NCI-H69 (cell line): ENCODE results near the gene UROC1.
A peak's percentile ranks its signal among the peaks of the same experiment; 100 is the strongest.

ENCODE experiments used
- DNase-seq: peaks from one replicate; lab custom pipeline; 2025; lab: John Stamatoyannopoulos, UW

UROC1 gene

GRCh38 chr3:126459763-126460127 lies 57.8 kb downstream of the UROC1 start:
- no peak for DNase-seq

- no peak for DNase-seq
Observed at GRCh38 chr3:126459111-126459762, 58.3 kb downstream of the UROC1 start.

GRCh38 chr3:126456766-126457388 lies 60.7 kb downstream of the UROC1 start:
- DNase-seq: no peak

GRCh38 chr3:126456211-126456610 lies 61.4 kb downstream of the UROC1 start:
- DNase-seq: no peak

DNA sequence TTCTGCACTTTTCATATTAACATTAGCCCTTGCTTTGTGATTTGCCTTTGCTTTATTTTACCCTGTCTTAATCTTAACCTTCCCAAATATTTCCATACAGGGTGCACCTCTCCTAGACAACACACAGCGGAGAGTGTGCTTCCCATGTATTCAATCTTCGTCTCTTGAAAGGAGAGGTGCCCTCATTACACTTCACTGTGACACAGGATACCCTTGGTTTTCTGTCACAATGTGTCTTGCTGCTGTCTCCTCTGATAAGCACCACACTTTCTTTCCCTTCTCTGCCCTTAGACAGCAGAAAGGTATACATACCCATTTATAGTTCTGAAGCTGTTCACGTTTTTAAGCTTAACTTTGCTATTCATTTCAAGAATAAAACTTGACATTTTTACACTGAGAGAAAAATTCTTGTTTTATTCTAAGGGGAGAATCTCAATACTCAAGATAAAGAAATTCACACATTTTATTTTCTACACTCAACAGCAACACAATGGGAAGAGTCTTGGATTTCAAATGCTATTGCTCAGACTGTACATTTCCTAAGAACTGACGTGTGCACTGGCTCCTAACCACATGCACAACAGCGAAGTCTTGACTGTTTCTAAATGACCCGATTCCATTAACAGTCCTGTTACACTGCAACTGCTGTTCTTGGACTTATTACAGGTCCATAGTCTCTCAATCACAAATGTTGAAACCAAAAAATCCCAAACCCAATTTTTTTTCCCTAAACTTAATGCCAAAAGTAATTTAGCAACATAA lies 63.0 kb downstream of the UROC1 start:
- DNase-seq: no peak

DNA sequence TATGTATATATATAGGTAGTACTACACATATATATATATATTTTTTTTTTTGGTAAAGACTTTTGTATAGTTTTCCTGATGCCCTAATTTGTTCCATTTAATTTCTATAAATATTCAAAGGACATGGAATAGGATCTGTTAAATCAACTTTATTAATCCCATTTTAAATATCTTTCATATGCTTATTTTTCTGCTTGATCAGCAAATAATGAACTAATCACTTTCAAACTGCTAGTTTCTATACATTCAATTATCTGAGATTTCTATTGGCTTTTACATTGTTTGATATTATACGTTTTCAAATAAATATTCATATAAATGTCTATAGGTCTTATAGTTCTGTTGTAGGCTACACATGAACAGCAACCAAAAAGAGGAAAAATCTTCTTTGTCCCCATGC lies 63.5 kb downstream of the UROC1 start:
- no peak for DNase-seq

DNA sequence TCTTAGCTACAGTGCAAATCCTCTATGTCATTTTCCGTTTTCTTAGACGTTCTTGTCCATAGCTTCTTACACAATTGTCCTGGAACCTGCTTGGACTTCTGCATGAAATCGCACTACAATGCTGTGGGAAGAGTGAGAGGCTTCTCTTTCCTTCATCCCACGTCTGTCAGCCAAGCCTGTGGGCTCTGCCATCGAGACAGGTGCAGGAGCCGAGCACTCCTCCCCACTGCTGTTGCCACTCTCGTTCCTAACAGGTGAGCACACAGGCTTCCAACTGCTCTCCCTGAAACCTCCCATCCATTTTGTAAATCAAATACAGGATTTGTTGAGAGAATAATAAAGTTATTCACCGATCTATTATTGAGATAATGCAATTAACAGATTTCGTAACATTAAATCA lies 65.4 kb downstream of the UROC1 start:
- DNase-seq: no peak

DNA sequence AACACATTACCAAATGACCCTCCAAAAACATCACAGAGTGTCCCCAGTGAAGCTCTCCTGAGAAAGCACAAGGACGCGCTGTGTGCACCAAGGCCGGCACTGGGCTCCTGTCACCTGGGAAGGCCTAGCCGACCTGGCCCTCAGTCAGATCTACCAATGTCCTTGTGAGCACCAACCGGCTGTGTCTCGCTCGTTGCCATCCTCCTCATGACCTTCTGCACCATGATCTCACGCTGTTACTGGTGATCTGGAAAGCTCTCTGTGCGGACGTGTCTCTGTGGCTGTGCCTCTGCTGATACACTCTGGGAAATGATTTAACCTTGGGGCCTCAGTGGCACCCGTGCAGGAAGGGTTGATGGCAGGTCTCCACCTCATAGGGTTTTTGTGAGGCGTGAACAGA lies 66.1 kb downstream of the UROC1 start:
- DNase-seq: no peak

DNA sequence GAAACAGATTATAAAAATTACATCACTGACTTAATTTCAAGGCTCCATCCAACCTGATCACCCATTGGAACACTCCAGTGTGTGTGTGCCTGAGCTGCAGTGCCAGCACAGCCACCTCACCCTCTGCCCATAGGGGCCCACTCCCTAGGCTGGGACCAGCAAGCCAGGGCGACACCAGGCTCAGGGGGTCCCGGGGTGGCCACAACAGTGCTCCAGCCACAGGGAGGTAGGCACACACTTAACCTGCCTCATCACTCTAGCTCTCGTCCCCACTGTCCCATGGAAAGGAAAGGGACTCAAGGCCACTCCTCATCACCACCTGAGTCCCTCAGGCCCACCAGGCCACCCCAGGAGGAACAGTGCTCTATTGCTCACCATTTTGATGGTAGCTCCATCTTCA lies 66.8 kb downstream of the UROC1 start:
- no peak for DNase-seq

DNA sequence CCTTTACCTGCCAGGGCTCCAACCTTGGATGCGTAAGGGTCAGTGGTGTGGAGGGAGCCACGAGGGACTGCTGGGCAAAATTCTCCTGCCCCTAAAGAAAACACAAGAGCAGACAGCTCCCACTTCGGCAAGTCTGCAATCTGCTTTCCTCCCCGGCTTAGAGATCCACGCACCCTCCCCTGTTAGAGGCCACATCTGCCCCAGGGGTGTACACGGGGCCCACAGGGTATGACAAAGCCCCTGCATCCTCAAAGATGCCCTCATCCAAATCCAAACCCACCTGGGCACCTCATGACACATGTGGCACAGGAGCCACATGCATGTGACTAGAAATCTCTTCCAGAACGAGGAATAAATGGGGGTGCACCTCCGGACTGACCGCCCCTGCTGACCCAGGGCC lies 67.4 kb downstream of the UROC1 start:
- DNase-seq: no peak

DNA sequence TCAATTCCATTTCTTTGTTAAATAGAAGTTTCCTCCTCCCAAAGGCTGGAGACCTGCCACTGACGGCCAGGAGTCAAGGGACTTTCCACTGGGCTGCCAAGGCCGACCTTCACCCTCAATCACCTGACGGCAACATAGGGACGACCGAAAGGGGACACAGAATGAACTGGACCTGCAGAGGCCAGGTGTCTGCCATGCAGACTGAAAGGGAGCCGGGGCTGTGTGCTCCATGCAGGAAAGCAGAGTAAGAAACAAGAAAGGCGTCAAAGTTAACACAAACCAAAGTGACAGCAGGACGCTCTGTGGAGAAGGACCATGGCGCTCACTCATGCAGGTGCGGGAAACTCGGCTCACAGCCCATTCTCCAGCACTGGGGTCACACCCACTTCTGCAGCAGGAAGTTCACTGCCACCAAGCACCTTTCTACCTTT lies 67.9 kb downstream of the UROC1 start:
- DNase-seq: no peak

GRCh38 chr3:126448893-126449180 lies 68.7 kb downstream of the UROC1 start:
- no peak for DNase-seq

- DNase-seq: no peak
Observed at GRCh38 chr3:126448136-126448892, 69.3 kb downstream of the UROC1 start.

GRCh38 chr3:126447456-126448106 lies 70.0 kb downstream of the UROC1 start:
- DNase-seq: no peak

DNA sequence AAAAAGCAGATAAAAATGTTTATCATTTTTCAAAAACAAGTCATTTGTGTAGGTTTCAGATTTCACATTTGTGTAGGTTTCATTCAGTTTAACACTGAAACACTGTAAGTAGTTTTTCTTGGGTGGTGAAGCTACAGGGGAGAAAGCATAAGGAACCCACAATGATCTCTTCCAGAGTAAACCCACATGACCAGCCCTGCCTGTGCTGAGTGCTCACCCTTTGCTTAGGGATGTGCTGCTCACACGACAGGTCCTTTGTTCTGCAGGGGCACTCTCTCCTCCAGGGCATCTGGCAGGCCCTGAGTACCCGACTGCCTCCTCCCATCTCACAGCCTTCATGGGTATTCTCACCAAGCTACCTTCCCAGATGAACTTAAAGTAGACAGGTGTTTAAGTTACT lies 70.8 kb downstream of the UROC1 start:
- DNase-seq: peak; percentile 33

DNA sequence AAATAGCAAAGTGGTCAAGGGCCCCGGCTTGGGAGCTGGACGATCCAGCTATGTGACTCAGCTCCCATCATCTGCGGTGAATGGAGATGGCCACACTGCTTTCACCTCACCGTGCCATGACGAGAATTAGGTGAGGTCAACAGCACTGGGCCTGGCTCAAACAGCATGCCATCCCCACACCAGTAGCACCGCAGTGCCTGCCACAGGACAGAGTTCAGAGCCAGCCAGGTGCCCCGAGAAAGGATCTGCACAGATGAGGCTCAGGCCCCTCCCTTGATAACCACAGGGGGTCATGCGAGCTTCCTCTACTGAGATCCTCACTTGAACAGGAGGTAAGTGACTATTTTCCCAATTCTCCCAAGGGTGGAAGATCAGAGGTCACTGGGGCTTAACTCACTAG lies 71.3 kb downstream of the UROC1 start:
- peak; percentile 0 for DNase-seq

GRCh38 chr3:126445506-126445905 lies 72.1 kb downstream of the UROC1 start:
- no peak for DNase-seq

DNA sequence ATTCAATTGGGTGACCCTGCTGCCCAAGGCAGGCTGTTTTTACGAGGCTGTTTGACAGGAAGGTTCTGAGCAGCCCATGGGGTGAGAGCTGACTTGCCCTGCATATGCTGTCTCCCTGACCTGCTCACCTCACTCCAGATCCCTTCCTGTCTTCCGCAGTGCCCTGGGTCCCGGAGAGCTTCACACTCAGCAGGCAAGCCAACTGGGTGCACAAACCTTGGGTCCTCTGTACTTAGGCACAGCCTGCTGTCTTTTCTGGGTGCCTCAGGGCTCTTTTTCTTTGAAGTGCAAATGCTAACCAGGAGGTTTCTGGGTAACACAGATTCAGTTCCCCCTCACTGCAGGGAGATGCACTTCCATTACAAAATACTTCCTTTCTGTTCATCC lies 74.7 kb downstream of the UROC1 start:
- DNase-seq: no peak

- no peak for DNase-seq
Observed at GRCh38 chr3:126442094-126442855, 75.3 kb downstream of the UROC1 start.

DNA sequence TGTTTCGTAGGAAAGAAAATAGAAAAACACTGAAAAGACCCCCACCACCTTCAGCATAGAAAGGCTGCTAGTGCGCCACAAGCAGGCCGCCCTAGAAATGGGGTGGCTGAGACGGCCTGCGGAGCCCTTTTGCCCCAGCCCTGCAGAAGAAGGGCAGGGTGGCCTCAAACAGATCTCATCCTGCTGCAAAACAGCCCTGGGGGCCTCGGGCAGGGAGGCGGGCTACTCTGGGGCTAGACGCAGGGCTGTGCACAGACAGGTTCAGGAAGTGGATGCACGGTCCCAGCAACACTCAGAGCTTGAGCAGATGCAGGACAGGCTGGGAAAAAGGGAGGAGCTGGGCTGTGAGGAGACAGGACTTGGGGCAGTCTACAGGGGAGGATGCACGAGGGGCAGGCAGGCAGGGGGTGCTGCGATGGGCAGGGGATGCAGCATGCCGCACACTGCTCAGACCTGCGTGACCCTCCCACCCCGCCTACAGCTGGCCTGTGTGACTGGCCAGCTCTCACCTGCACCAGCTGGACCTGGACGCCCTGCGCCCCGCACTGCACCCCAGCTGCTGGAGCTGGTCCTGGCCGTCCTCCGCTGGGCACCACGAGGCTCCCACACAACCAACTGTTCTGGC lies 76.2 kb downstream of the UROC1 start:
- no peak for DNase-seq

GRCh38 chr3:126440709-126440995 lies 76.9 kb downstream of the UROC1 start:
- no peak for DNase-seq
